Measurements from ENCODE around the gene RNF135.

DNA sequence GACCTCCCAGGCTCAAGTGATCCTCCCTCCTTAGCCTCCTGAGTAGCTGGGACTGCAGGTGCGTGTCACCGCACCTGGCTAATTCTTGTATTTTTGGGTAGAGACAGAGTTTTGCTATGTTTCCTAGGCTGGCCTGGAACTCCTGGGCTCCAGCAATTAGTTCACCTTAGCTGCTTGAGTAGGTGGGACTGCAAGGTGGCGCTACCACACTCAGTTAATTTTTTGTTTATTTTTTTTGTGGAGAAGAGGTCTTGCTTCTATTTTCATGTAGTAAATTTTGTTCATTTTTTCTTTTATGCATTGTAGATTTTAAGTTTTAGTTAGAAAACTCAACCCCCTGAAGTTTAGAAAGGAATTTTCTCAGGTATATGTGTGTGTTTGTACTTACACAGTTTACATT lies 21.7 kb downstream of the RNF135 start:
- TF ChIP-seq CTCF (IDR thresholded peaks at IDR 0.05) (no peak), POLR2A (IDR thresholded peaks at IDR 0.05) (no peak)
